GM19455 (cell line): ENCODE measurements around the gene GNGT2.

Experiments used
- ATAC-seq: cut with Tn5 transposase; IDR thresholded peaks from one replicate; pipeline ENCODE4 v1.9.1; 2021; ENCODE audit not compliant: unreplicated experiment

The GNGT2 gene

DNA sequence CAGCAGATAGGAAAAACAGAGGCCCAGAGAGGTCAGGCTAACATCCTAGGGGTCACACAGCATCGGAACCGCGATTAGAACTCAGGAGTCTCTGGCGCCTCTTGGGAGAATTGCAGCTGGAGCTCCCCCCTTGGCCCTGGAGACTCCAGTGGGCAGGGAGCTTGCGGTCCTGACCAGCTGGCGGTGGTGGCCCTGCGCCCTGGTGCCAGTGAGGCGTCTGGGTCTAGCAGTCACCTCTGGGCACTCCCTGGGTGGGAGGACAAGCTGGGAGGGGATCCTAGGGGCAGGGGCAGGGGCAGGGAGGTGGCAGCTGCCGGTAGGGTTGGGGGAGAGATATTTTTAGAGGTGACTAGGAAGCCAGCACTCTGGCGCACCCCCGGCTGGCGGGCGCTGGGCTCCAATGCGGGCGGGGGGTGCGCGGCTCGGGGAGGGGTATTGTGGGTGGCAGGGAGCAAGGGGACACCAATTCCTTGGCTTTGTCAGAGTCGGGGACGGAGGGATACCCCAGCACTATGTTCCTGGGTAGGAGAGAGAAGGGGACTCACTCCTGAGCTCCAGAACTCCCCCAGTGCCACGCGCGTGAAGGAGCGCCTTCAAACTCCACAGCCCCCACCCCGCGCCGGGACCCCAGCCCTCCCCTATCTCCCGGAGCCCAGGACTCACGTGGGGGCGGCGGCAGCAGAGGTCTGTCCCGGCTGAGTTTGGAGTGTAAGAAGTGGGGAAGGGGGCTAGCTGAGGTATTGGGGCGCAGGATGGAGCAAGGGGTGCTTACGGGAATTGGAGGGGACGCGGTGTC is 19.6 kb upstream of the GNGT2 start:
- no peak for ATAC-seq

DNA sequence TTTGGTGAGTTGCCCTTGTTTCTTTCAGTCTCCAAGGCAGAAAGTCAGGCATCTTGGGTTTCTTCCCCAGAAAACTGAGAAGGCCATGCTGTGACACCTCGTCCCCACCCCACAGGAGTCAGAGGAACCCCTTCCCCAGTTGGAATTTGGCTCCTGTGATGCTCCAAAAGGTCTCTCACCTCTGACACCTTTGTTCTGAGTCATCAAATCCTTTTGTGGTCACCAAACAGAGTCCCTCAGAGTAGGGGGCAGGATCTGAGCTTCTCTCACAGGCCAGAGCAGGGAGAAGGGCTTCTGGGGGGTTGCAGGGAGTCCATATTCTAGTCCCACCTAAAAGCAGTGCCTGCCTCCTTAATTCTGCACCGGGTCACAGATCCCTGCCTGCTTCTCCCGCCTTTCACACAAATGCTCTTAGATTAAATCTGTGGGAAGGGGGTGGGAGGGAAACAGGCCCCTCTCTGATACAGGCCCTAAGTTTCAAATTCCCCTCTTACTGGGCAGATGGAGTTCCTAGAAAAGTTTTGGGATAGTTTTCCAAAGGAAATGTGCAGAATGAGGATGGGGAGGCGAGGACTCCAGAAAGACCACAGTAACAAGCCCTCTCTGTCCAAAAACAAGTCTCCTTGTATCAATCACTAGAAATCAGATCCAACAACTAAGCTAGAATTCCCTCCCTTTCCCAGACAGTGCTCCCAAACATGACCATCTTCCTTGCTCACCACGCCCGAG is 18.9 kb upstream of the GNGT2 start:
- no peak for ATAC-seq

DNA sequence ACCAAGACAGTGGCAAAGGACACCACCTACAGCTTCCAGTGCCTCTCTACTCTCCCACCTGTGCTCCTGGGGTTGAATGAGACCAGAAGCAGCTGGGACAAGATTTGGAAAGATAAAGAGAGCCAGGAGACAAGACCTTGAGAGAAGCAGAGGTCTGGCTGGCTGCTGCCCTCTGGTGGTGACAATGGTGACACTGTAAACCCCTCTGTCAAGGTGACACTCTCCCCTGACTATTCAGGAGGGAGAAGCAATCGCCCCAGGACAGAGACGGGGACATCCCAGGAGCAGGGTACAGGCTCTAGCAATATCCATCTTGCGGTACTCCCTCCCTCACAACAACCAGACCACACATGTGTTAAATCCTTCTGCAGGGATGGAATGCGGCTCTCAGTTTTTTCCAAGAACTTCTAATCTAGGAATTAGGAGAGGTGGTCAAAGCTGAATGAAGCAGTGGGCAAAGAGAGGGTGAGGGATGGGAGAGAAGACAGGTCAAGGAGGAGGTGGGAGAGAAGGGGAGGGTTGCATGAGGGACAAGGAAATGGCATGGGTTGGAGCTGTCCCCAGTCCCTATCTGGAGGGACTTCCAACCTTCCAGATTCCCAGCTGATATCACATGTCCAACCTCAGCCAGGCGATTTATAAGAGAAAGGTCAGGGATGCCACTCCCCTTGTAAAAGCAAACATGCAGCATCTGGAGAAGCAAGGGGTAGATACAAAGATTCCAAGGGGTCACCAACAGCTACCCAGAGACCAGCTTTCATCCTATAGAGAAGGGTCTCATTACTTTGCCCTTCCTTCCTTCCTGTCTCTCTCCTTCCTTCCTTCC is 17.3 kb upstream of the GNGT2 start:
- ATAC-seq: no peak

DNA sequence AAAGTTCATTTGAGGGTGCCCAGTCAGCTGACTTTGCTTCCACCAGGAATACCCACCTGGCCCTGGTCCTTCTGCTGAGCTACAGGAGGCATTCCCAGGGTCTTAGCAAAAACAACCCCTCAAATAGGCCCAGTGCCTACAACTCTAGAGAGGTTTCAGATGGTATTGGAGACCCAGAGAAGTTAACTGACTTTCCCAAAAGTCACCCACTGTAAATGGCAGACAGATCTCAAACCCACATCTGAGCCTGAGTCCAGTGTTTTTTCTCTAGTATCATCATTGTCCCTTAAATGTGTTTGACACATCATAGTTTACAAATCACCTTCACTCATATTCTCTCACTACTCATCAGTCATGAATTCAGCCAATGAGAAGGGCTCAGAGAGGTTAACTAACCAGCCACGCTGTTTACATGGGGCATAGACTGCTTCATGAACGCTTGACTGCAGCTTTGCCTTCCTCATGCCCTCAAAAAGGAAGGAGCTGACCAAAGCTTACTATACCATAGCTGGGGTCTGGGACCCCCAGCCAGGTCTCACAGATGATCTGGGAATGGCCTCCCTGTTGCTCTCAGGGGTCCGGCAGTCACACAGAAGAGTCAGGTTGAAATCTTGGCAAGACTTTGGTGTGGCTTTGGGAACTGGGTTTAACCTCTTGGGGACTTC is 16.5 kb upstream of the GNGT2 start:
- ATAC-seq: no peak

DNA sequence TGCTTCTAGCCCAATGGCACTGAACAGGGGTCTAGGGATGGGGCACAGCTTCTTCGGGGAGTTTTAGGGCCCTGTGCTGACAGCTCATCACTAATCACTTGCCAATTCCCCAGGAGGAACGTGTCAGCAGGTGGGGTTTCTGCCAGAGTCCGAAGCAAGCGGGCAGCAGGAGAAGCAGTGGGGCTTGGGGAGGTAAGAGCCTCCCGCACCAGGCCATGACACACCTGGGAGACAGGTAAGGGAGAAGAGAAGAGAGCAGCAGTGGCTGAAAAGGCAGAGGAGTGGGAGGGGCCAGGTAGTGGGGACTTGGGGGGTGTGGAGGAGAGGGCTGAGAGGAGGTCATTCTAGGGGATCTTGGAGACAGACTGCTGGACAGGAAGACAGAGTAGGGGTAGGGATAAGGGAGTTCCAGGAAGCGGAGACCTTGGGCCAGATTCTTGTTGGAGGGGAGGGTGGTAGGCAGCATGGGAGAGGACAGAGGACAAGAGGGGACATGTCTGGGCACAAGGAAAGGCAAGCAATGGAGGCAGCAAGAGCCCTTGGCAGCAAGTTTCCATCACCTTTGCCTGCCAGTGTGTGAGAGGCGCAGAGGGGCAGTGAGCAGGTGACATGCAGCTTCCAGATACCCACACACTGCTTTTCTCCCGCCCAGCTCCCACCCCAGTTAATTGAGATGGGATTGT is 15.3 kb upstream of the GNGT2 start:
- ATAC-seq: no peak

DNA sequence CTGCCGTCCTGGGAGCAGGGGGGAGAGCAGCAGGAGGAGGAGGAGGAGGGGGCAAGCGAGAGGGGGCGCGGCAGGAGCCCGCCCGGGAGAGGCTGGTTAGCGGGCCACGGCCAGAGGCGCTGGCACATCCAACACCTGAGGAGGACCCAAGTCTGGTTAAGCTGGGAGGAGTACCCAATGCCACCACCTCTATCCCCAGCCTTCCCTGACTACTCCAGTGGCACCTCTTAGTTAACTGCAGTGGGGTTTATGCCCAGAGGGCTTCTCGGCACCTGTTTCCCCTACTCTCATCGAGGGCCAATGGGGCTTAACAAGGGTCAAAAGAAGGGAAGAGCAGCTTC is 14.6 kb upstream of the GNGT2 start:
- no peak for ATAC-seq

DNA sequence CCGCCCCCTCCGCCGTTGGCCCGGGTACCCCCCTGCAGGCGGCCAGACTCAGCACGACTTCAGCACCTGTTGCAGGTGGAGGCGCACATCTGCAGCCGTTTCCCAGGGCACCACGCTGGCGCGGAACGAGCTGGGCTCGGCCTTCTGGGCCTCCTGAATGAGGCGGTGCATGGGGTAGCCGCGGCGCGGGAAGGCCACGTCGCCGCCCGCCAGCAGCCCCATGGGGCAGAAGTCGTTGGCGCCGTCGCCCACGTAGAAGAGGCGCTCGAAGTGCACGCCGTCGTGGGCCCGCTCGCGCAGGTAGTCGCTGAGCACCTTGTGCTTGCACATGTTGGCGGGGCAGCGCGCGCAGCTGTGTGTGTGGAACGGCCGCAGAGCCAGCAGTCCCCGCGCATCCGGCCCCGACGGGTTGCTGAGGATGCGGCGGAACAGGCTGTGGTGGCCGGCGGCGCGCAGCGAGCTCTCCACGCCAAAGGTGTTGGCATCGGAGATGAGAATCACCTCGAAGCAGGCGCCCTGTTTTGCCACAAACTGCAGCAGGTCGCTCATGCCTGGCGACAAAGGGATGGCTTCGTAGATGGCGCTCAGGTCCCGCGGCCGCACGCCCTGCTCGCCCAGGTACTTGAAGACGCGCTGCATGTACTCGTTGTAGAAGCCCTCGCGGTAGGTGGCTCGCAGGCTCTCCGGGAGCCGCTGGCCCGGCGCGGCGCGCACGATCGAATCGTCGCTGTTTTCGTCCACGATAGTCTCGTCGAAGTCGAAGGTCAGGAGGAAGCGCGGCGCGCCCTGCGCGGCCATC is 14.0 kb upstream of the GNGT2 start:
- ATAC-seq: no peak

DNA sequence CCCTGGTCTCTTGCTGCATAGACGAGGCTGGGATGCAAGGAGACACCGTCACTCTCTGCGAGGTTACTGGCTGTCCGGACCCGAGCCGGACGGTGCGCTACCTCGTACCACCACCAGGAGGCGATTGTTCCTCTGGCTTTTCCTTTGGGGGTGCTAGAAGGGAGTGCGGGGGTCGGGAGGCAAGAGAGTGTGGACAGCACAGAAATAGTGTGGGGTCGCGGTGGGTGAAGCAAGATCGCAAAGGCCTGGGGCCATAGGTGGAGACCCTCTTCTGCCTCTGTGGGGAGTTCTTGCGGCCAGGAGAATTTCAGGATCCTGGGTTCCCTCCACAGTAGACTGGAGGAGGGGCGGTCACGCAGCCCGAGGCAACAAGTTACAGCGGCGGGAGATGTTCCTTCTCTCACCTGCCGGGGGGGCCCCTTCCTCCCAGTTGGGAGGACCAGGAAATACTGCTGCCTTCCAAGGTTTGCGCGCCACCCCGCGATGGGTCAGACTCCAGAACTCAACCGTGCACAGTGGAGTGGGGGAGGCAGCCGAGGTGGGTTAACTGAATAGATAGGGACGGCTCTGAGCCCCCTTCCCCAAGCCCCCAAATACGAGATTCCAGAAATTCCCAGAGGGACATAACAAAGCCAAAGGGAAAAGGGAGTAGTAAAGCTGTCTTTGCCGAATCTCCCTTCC is 13.3 kb upstream of the GNGT2 start:
- no peak for ATAC-seq

DNA sequence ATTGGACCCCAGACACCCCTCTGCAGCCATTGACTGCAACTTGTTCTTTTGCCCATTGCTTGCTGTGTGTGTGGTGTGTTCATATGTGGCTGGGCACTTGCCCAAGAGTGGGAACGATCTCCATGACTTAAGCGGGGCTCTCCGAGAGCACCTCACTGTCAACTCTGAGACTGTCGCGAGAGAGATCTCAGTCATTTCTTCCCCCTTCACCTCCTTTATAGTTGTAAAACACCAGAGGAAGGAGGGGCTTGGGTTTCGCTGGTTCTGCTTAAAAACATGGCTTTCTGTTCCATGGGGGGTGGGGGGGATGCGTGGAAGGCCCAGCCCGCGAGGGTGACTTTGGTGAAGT is 12.8 kb upstream of the GNGT2 start:
- ATAC-seq: no peak

DNA sequence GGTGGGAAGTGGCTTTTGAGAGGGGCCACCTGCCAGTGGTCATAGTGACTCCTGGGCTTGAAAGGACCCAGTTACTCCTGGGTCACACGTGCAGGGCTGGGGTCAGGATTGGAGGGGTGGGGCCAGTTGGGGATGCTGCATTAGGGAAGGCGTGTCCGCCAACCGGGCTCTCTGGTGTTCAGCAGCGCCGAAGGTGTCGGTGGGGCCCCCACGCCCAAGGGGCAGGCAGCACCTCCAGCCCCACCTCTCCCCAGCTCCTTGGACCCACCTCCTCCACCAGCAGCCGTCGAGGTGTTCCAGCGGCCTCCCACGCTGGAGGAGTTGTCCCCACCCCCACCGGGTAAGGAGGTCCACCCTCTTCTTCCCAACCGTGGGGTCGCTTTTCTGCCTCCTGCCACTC is 9.6 kb upstream of the GNGT2 start:
- no peak for ATAC-seq

DNA sequence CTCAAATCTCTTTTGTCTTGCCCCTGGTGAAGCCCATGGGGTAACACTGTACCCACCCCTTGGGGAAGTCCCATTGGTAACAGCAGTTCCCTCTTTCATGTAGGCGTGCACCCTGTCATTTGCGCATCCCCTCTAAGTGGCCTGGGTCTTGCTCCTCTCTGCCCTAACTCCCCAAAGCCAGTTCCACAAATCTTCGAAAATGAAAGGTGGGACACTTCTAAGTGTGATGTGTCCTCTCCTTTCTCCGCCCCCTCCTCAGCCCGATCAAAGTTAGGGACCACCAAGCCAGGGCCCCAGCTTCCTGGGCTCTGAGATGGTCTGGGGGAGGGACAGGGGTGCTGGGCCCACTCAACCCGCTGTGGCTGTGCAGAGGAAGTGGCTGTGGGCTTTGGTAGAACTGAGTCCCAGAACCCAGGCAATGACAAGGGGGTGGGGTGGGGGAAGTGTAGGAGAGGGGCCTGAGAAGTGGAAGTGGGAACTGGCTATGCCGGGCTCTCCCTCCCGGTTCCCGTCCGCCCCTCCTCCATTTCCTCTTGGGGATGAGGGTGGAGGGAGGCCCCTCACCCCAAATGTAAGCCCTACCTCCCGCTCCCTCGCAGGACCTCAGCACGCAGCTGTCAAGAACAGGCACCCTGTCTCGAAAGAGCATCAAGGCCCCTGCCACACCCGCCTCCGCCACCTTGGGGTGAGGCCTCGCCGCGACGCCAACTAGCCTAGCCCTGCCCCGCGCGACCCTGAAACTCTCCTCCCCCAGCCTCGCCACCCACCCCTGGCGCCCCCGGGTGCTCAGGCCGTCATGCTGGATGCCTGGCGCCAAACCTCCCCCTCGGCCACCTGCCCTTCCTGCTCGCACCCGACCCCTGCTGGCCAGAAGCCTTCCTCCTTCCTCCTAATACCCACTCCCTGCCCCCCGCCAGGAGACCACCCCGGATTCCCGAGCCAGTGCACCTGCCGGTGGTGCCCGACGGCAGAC is 8.9 kb upstream of the GNGT2 start:
- ATAC-seq: no peak

DNA sequence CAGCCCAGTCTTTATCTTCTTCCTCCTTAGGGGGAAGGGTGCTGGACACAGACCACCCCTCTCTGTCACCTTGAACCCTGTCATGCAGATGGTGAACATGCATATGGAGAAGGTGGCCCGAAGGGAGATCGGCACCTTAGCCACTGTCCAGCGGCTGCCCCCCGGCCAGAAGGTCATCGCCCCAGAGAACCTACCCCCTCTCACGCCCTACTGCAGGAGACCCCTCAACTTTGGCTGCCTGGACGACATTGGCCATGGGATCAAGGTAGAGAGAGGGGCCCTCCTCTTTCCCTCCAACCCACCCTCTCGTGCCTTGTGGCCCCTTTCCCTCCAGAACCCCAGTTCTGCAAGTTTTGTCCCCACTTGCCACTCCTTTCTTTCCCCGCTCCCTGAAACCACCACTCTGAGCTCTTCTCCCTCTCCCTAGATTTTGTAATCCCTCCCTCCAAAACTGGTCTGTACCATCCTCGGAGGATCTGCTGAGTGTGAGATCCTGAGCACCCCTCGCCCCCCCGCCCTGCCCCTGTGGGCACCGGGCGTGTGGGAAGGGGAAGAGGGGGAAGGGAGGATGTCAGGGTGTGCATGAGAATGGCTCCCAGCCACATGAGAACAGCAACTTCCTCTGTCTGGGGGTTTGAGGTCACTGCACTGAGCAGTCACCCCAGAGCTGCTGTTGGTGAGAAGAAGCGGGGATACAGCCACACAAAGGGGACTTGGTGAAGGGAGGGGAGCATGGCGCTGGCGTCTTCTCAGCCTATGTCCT is 7.5 kb upstream of the GNGT2 start:
- ATAC-seq: no peak

DNA sequence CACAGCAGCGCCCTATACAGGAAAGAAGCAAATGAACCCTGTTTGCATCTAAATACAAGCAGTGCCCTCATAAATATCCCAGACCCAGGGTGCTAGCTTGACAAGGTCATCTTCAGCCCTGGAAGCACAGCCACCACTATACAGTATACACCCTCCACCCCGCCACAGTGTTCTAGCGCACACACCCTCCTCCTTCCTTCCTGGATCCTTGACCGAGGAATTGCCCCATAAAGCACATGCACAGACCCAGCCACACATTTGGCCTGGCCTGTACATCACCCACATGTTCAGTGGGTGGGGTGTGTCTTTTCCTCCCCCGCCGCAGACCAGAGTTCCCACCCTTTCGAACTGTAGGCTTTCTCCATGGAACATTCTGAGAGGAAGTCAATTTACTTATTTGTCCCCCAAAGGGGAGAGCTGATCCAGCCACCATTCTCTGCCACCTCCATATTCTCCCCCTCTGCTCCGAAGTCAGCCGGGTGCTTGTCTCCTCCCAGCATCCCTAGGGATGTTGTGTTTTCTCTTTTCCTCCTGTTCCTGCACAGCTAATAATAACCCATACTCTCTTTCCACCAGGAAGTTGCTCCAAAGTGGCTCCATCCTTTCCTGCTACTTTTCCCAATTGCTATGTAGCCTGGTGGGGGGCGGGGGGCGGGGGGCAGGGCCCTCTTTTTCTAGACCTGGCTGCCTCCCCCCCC is 6.7 kb upstream of the GNGT2 start:
- no peak for ATAC-seq

DNA sequence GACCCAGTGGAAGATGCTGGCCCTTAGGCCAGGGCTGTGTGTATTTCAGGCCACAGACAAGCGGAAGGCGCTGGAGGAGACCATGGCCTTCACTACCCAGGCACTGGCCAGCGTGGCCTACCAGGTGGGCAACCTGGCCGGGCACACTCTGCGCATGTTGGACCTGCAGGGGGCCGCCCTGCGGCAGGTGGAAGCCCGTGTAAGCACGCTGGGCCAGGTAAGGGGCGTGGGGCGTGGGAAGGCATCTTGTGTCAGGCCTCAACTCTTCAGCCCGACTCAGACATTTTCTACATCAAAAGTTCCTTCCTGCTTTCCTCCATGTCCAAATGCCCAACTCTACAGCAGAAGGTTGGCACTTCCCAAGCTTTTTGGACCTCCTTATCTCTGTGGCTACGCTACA is 6.1 kb upstream of the GNGT2 start:
- no peak for ATAC-seq

DNA sequence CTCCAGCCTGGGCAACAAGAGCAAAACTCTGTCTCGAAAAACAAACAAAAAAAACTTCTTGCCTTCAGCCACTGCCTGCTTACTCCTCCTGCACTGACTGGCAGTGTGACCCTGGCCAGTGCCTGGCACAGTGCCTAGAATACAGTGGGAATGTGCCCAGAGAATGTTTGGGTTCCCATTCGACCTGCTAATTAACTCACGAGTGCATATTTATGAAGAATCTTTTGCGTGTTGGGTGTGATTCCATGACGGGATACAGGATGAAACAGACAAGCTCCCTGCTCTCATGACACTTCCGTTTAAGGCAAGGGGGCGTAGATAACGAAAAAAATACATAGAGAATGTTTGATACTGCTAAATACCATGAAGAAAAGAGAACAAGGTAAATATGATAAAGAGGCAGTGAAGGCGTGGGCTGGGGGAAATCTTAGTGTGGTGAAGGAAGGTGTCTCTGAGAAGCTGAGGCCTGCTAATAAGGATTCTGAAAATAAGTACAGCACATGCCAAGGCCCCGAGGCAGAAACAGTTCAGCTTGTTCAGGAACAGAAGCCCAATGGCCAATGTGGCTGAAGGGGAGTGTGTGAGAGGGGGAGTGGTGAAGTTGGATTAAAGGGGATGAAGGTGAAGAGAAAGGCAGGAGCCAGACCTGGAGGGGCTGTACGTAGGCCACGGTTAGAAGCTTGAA is 4.4 kb upstream of the GNGT2 start:
- no peak for ATAC-seq

DNA sequence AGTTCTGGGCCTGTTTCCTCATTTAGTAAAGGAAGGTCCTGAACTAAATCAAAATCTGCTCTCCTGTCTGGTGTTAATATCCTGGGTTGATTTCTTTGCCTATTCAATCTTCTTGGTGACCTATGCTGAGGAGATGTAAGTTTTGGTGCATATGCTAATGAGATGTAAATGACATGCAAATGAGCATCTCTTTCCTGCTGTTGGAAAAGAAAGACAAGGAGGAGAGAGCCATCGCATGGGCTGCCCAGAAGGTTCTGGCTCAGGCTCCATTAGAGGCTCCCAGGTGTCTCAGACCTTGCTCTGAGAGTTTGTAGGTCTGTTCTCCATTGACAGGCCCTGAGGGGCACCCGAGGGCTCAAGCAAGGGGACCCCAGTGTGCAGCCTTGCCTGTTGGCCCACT is 3.5 kb upstream of the GNGT2 start:
- ATAC-seq: no peak
